Superior temporal gyrus (tissue), 1 donor: ENCODE data around the gene NLRC4.
"Not testable (repeated sequence)": the region's sequence is repeated elsewhere in the genome, so short reads cannot be mapped to it uniquely, and the experiment has no call there.

Experiments used
- DNase-seq: peaks from one replicate; pipeline ENCODE4 v3.0.0-alpha.2; 2016; ENCODE audit errors: extremely low spot score

NLRC4 gene

GRCh38 chr2:32242331-32242730, 22.4 kb downstream of the NLRC4 start:
- DNase-seq = no peak

DNA sequence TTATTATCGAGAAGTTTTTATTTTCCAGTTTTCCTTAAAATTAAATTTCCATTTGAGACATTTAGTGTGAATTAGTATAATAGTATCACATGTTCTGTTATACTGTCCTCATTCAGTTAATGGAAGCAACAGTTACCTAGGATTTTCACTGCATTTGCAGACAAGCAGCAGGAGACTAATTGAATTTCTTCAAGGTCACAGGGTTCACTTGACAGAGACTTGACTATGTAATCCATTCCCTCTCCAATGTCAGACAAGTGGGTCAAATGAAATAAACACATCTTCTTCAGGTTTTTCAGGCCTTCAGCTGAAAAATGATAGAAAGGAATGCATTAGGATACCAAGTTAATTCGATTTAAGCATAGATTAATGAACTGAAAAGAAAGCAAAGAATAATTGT, 26.7 kb downstream of the NLRC4 start:
- no peak for DNase-seq

- no peak for DNase-seq
Observed at GRCh38 chr2:32237488-32237887, 27.2 kb downstream of the NLRC4 start.

GRCh38 chr2:32235315-32235714, 29.4 kb downstream of the NLRC4 start:
- DNase-seq = no peak

DNA sequence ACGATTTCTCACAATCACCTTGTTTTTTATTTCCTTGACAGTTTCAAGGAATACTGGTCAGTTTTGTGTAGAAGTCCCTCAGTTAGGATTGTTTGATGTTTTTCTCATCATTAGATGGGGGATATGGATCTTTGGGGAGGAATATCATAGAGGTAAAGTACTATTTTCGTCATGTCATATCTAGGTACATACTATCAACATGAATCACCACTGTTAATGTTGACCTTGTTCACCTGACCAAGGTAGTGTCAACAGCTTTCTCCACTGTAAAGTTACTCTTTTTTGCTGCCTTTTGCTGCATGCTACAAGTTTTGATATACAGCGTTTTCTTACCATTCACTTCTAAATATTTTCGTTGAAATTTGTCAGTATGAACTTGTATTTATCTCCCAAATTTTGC, 32.7 kb downstream of the NLRC4 start:
- no peak for DNase-seq

- DNase-seq = no peak
Observed at GRCh38 chr2:32229635-32230034, 35.1 kb downstream of the NLRC4 start.

DNA sequence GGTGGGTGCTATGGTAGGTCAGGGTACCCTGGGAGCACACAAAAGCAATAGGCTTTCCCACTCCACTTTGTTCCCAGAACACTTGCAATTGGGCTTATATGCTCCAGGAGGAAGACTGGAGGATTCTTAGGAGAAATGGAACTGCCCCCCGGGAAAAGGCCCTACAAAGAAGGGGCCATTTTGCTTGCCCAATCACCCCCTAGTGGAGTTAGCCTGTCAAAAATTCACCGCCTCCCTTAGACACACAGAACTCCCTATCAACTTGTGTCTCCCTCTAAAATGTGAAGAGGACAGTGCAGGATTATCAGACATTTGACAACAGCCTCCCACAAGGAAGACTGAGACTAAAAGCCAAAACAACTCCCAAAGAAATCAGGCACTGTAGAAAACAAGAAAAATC, 36.5 kb downstream of the NLRC4 start:
- no peak for DNase-seq

DNA sequence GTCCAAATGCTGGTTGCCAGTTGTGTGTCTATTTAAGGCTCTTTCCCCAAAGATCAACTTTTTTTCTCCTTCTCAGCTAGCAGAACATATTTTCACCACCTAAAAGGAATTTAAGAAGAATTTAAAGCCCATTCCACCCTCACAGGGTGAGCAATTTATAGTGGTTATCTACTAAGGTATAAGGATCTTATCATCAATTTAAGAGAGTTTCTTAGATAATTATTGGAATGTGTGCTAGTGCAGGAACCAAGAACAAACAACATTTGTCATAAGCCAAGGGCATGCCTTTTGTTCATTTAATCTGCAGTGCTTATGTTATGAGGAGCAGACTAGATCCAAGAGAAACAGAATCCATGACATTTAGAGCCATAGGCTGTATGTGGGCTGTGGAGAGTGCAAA, 37.2 kb downstream of the NLRC4 start:
- DNase-seq = no peak

- DNase-seq = no peak
Observed at GRCh38 chr2:32222966-32223365, 41.7 kb downstream of the NLRC4 start.

DNA sequence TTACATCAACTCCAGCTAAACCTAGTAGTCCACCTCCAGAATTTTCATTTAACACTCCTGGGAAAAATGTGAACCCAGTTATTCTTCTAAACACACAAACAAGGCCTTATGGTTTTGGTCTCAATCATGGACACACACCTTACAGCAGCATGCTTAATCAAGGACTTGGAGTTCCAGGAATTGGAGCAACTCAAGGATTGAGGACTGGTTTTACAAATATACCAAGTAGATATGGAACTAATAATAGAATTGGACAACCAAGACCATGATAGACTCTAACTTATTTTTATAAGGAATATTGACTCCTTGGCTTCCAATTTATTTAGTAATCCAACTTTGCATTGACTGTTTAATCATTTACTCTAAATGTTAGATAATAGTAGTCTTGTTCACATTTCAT, 44.2 kb downstream of the NLRC4 start:
- DNase-seq = no peak

DNA sequence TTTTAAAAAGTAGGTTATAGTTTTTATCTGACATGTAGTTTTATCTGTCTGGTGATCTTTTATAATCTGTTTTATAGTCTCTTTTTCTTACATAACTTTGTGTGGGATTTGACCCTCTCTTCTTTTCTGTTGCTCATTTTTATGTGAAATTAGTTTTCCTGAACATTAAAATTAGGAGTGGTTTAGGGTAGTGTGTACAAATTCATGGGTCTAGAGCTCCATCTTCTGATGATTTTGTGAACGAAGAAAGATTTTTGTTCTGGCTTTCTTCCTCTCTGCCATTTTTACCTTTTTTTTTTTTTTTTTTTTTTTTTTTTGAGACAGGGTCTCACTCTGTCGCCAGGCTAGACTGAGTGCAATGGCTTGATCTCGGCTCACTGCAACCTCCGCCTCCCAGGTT, 52.4 kb downstream of the NLRC4 start:
- DNase-seq = no peak

DNA sequence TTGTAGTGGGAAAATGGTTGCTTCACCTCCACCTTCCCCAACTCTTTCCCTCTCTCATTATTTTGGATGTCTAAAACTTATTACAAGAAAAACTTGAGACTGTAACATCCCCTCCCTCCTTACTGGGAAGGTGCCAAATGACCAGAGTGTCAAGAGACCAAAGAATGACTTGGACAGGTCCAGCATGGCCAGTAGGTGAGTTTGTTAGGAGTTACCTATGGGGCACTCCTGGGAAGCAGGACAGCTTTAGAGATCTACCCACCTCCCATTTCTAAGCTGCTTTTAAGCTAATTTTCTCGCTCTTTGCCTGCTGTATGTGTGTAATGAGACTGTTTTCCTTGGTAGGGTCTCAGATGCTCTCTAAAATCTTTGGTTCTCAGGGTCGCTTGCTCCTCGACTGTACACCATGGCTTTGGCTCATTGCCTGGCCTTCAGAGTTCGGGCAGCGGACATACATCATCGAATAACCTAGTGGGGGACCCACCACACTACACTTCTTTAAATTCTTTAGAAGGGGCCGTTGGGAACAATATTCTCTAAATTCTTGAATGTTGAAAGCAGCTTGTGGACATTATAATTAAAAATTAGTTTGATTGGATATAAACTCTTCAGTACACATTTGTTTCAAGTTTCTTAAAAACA, 53.8 kb downstream of the NLRC4 start:
- DNase-seq = no peak

- DNase-seq = not testable (repeated sequence)
Observed at GRCh38 chr2:32203428-32203827, 61.3 kb downstream of the NLRC4 start.

DNA sequence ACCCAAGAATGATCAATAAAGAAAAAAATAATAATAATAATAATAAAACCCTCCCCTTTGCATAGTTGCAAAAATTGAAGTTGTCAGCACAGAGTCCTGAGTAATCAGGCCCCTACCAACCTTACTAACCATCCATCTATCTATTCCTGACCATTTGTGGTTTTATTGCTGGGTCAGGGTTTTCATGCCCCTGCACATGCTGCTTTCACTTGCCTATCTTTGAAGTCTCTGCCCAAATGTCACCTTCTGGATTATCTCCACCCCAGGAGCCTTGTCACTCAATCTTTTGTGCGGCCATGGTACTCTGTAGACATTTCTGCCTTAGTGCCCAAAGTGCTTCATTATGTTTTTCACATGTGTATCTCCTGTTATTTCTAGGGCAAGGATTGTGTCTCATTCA, 63.9 kb downstream of the NLRC4 start:
- DNase-seq = no peak

GRCh38 chr2:32192418-32192817, 72.3 kb downstream of the NLRC4 start:
- DNase-seq = no peak

- DNase-seq = no peak
Observed at GRCh38 chr2:32189011-32189410, 75.7 kb downstream of the NLRC4 start.

GRCh38 chr2:32182667-32183066, 82.0 kb downstream of the NLRC4 start:
- no peak for DNase-seq
